HG03097 (cell line): ENCODE data around the gene TRIM72.
"Not testable (repeated sequence)": the region's sequence is repeated elsewhere in the genome, so short reads cannot be mapped to it uniquely, and the experiment has no call there.

Source experiments
- ATAC-seq: cut with Tn5 transposase; IDR thresholded peaks from one replicate; pipeline ENCODE4 v1.9.1; 2021; ENCODE audit not compliant: unreplicated experiment, low FRiP score

The TRIM72 gene

DNA sequence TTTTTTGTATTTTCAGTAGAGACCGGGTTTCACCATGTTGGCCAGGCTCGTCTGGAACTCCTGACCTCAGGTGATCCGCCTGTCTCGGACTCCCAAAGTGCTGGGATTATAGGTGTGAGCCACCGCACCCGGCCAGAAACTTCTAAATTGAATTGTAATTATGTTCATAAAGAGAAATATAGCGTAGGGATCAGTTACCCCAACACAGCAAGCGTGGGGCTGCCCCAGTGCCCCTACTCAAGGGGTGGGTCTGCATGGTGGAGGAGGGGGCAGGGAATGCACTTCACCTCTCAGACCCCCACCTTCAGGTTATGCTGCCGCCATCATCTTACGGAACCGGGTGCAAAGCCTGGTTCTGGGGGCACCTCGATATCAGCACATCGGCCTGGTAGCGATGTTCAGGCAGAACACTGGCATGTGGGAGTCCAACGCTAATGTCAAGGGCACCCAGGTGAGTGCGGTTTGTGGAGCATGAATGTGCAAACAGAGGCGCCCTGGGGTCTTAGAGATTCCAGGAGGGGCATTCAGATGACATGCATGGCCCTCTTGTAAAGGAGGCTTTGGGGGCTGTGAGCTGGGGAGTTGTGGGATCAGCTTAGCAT is 63.8 kb downstream of the TRIM72 start:
- ATAC-seq: no peak

DNA sequence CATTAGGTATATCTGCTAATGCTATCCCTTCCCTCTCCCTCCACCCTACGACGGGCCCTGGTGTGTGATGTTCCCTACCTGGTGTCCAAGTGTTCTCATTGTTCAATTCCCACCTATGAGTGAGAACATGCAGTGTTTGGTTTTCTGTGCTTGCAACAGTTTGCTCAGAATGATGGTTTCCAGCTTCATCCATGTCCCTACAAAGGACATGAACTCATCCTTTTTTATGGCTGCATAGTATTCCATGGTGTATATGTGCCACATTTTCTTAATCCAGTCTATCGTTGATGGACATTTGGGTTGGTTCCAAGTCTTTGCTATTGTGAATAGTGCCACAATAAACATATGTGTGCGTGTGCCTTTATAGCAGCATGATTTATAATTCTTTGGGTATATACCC is 64.9 kb downstream of the TRIM72 start:
- ATAC-seq: not testable (repeated sequence)
